ENCODE measurements around the gene RDM1. TPM values are rescaled to one million over a fixed set of nuclear protein-coding genes. Genes with fewer than 3 reads are reported as not detected.

The RDM1 gene
- total and polyA plus RNA-seq, 2 of the 4 experiments (the other 2 are of a cell fraction) = 0.18 TPM; not detected in 1

DNA sequence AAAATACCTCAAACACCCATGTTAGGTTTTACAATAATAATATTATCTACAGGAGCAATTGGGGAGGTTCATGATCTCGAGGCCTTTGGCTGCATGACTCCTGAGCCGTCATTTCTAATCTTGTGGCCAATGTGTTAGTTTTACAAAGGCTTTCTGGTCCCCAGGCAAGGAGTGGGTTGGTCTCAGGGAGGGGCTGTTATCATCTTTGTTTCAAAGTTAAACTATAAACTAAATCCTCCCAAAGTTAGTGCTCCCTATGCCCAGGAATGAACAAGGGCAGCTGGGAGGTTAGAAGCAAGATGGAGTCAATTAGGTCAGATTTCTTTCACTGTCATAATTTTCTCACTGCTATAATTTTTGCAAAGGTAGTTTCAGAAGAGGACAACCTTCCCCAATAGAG is 41.3 kb downstream of the RDM1 start:
- Histone ChIP-seq H3K27me3 (ENCODE audit: control insufficient read depth, insufficient read depth, low read length) (no peaks in the 10 kb centered on the region; the same call in 1 of the 2 replicates), H3K23ac (ENCODE audit: low read depth, low read length) (no peak overlapping the region), H3K4ac (ENCODE audit: low read depth, low read length) (no peak overlapping the region), H3K36me3 (ENCODE audit: control insufficient read depth, insufficient read depth, low read length) (no peaks in the 10 kb centered on the region), H2BK15ac (ENCODE audit: low read depth, low read length) (no peak overlapping the region), H3K18ac (ENCODE audit: low read depth, low read length) (no peak overlapping the region), H4K5ac (ENCODE audit: low read depth, low read length) (no peak overlapping the region), H3K79me1 (ENCODE audit: low read depth in 1 of 2, low read length in 2 of 2) (no peaks in the 10 kb centered on the region), H3K14ac (replicated peaks; ENCODE audit: low read depth, low read length) (no peak overlapping the region), H2AFZ (replicated peaks; ENCODE audit: low read length, poor library complexity) (no peak overlapping the region), H3K9ac (ENCODE audit: low read depth, low read length) (no peak overlapping the region), H3K4me1 (ENCODE audit: control insufficient read depth, insufficient read depth, low read length) (no peaks in the 10 kb centered on the region), H3K4me3 (ENCODE audit: insufficient read depth, low read depth, low read length) (no peak overlapping the region), H4K20me1 (ENCODE audit: insufficient read depth, low read length) (no peaks in the 10 kb centered on the region), H3K4me2 (ENCODE audit: low read depth, low read length) (no peak overlapping the region), H3K9me1 (ENCODE audit: insufficient read depth, low read length) (no peaks in the 10 kb centered on the region; the same call in 1 of the 2 replicates), H3K56ac (ENCODE audit: extremely low read depth, insufficient read depth, low read length) (no peak overlapping the region), H3K27ac (ENCODE audit: insufficient read depth, low read length) (no peak overlapping the region), H3K9me3 (ENCODE audit: control insufficient read depth, insufficient read depth, low read length) (no peaks in the 10 kb centered on the region), H4K91ac (ENCODE audit: insufficient read depth, low read depth, low read length) (no peak overlapping the region), H2AK5ac (ENCODE audit: low read depth, low read length) (no peak overlapping the region), H4K8ac (ENCODE audit: low read depth in 2 of 2, low read length in 2 of 2) (no peak overlapping the region), H2BK120ac (ENCODE audit: low read depth, low read length) (no peak overlapping the region), H2AK9ac (replicated peaks; ENCODE audit: low read depth, low read length, poor library complexity) (no peak overlapping the region), H2BK5ac (ENCODE audit: low read depth, low read length, poor library complexity, severe bottlenecking) (no peak overlapping the region), H2BK20ac (ENCODE audit: low read depth, low read length) (no peak overlapping the region)
- in situ Hi-C loops (cut with MboI; ENCODE audit: low sequenced_read_pairs) = no loop called here
- no CpG with 5 or more reads among the region's 2 CpGs for WGBS, 2 experiments (ENCODE audit: extremely low coverage in 2 of 2, insufficient read length in 1 of 2)
- ChIA-PET CTCF (no interaction called here), POLR2A (ENCODE audit: unreplicated experiment) (no interaction called here)
- BruUV-seq (replicated peaks) = no TSS peak
- no peak for TF ChIP-seq RFX5 (IDR thresholded peaks at IDR 0.05; ENCODE audit: low read depth, low read length)
- ATAC-seq (ENCODE audit: low read depth) (no peak), DNase-seq (no peak)
- intact Hi-C loops (cut with micrococcal nuclease) = no loop called here
- dilution Hi-C loops (cut with HindIII; ENCODE audit: low sequenced_read_pairs, unreplicated experiment) = no loop called here
